CD4-positive, CD25-positive, alpha-beta regulatory T cell (primary cell): ENCODE results near the gene PPARA. TPM values are rescaled to one million over a fixed set of nuclear protein-coding genes. Genes with fewer than 3 reads are reported as not detected.

ENCODE experiments used
- ATAC-seq, 2 donors: fragments of 150-1000 bp; cut with Tn5 transposase; one replicate each; pipeline ENCODE4 v1.10.0; 2021; ENCODE audit warnings: low read depth in 2 of 2, moderate number of reproducible peaks in 2 of 2, moderate library complexity in 1 of 2
- DNase-seq, 3 donors: peaks; one replicate each; pipeline versions ENCODE4 v3.0.0 to v3.0.0-alpha.2; 2012 to 2022; ENCODE audit warnings: mixed read lengths in 1 of 3
- H3K27ac ChIP-seq: one replicate; pipeline ENCODE4 v1.7.0; 2013; ENCODE audit warnings: mild to moderate bottlenecking, low read length; ENCODE audit not compliant: insufficient read depth, poor library complexity, severe bottlenecking
- H3K27me3 ChIP-seq: one replicate; pipeline ENCODE4 v1.7.0; 2013; ENCODE audit warnings: low read length; ENCODE audit not compliant: control insufficient read depth, insufficient read depth
- H3K36me3 ChIP-seq: one replicate; pipeline ENCODE4 v1.7.0; 2013; ENCODE audit warnings: mild to moderate bottlenecking, low read length, moderate library complexity; ENCODE audit not compliant: control insufficient read depth, insufficient read depth
- H3K4me1 ChIP-seq: 2 replicates; pipeline ENCODE4 v1.7.0; 2013; ENCODE audit warnings: mild to moderate bottlenecking, low read length; ENCODE audit not compliant: insufficient read depth, control insufficient read depth, poor library complexity, severe bottlenecking
- H3K4me3 ChIP-seq: one replicate; pipeline ENCODE4 v1.7.0; 2013; ENCODE audit warnings: low read depth, mild to moderate bottlenecking, low read length, moderate library complexity
- H3K9me3 ChIP-seq, 2 experiments: 1 replicate in 1 of 2; 2 replicates in 1 of 2; pipeline ENCODE4 v1.7.0; 2013; ENCODE audit warnings: low read length in 2 of 2, mild to moderate bottlenecking in 1 of 2, moderate library complexity in 1 of 2; ENCODE audit not compliant: control insufficient read depth in 2 of 2
- H3K27ac Mint-ChIP-seq, 3 donors: one replicate each; pipeline ENCODE4 v1.8.0; 2020 to 2022; ENCODE audit warnings: mild to moderate bottlenecking in 3 of 3, mixed read lengths in 3 of 3, moderate library complexity in 2 of 3
- H3K27me3 Mint-ChIP-seq: one replicate; pipeline ENCODE4 v1.8.0; 2022; ENCODE audit warnings: mild to moderate bottlenecking, mixed read lengths
- H3K36me3 Mint-ChIP-seq: one replicate; pipeline ENCODE4 v1.8.0; 2020; ENCODE audit warnings: mixed read lengths
- H3K4me1 Mint-ChIP-seq, 4 donors: one replicate each; pipeline ENCODE4 v1.8.0; 2020 to 2022; ENCODE audit warnings: mixed read lengths in 4 of 4, mild to moderate bottlenecking in 1 of 4
- H3K4me3 Mint-ChIP-seq, 4 donors: one replicate each; pipeline ENCODE4 v1.8.0; 2020 to 2022; ENCODE audit warnings: mild to moderate bottlenecking in 4 of 4, mixed read lengths in 4 of 4, moderate library complexity in 3 of 4
- H3K9me3 Mint-ChIP-seq, 7 donors: one replicate each; pipeline ENCODE4 v1.8.0; 2020 to 2022; ENCODE audit warnings: mixed read lengths in 7 of 7, mild to moderate bottlenecking in 3 of 7, moderate library complexity in 2 of 7
- polyA plus RNA-seq, 4 donors: library from polyadenylated mRNA; unstranded; fragments of 300-500 nt; fragmentation: Illumina TruSeq; gene quantifications; one replicate each; pipeline ENCODE4 v1.2.3, GENCODE V29; 2021
- total RNA-seq: library from RNA; stranded (reverse); gene quantifications from one replicate; pipeline ENCODE4 v1.2.3, GENCODE V29; 2022

The PPARA gene
- total and polyA plus RNA-seq, 5 donors from 2014 or later: 0.67 to 10.3 (median 4.0) TPM

- H3K27ac Mint-ChIP-seq: peak overlapping the region in 1 of 3 donors; percentile 25
- H3K4me1 ChIP-seq: peaks cover 20% of the 10 kb centered on the region
- no peaks in the 10 kb centered on the region for H3K9me3 Mint-ChIP-seq
- H3K36me3 ChIP-seq: no peaks in the 10 kb centered on the region
- DNase-seq: no peak
- H3K27me3 ChIP-seq: no peaks in the 10 kb centered on the region
- H3K36me3 Mint-ChIP-seq: no peaks in the 10 kb centered on the region
- H3K4me3 ChIP-seq: no peak overlapping the region
- H3K4me3 Mint-ChIP-seq: peak overlapping the region in 1 of 4 donors; percentile 87
- peaks cover 0 to 24% (median 9%) of the 10 kb centered on the region in 4 donors for H3K4me1 Mint-ChIP-seq
- H3K27me3 Mint-ChIP-seq: peaks cover 4% of the 10 kb centered on the region
- no peak overlapping the region for H3K27ac ChIP-seq
- no peaks in the 10 kb centered on the region for H3K9me3 ChIP-seq
- ATAC-seq: no peak
Observed at GRCh38 chr22:46147471-46148267, 2.7 kb upstream of the PPARA start.

DNA sequence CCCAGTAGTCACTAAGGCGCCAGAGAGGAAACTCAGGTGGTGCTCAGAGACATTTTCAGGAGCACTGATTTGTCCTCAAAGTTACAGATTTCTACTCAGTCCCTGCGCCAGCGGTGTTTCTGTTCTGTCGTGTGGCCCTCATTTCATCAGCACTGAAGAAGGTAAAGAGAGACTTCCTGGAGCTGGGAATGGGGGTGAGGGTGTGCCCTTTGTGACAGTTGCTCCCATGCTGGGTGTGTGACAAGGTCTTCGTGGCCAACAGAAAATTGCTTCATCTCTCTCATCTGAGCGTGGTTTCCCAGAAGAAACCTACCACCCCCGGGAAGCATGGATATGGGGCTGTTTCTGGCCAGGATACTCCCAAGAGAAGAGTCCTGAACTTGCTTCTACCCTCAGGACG, 2.0 kb upstream of the PPARA start:
- no peaks in the 10 kb centered on the region for H3K9me3 Mint-ChIP-seq
- no peaks in the 10 kb centered on the region for H3K36me3 Mint-ChIP-seq
- no peak for ATAC-seq
- Histone ChIP-seq H3K27ac (no peak overlapping the region), H3K4me3 (no peak overlapping the region), H3K36me3 (no peaks in the 10 kb centered on the region), H3K9me3 (no peaks in the 10 kb centered on the region), H3K4me1 (peaks cover 20% of the 10 kb centered on the region), H3K27me3 (no peaks in the 10 kb centered on the region)
- peak overlapping the region in 1 of 3 donors; percentile 90 for H3K27ac Mint-ChIP-seq
- H3K4me3 Mint-ChIP-seq: peak overlapping the region in 1 of 4 donors; percentile 87
- no peak for DNase-seq
- peaks cover 0 to 25% (median 9%) of the 10 kb centered on the region in 4 donors for H3K4me1 Mint-ChIP-seq
- peaks cover 4% of the 10 kb centered on the region for H3K27me3 Mint-ChIP-seq

- peaks cover 4% of the 10 kb centered on the region for H3K27me3 Mint-ChIP-seq
- peak overlapping the region; percentile 75 to 90 (median 90) for H3K27ac Mint-ChIP-seq
- ATAC-seq: peak; percentile 4 to 15
- H3K9me3 ChIP-seq: no peaks in the 10 kb centered on the region
- DNase-seq: peak in 1 of 3 donors; percentile 41
- peak overlapping the region; percentile 51 for H3K4me3 ChIP-seq
- H3K4me1 Mint-ChIP-seq: peaks cover 0 to 25% (median 9%) of the 10 kb centered on the region in 4 donors
- no peaks in the 10 kb centered on the region for H3K27me3 ChIP-seq
- H3K4me3 Mint-ChIP-seq: peak overlapping the region; percentile 87 to 88 (median 87)
- H3K36me3 ChIP-seq: no peaks in the 10 kb centered on the region
- H3K36me3 Mint-ChIP-seq: no peaks in the 10 kb centered on the region
- H3K27ac ChIP-seq: peak overlapping the region; percentile 67
- H3K4me1 ChIP-seq: peaks cover 20% of the 10 kb centered on the region
- no peaks in the 10 kb centered on the region for H3K9me3 Mint-ChIP-seq
Observed at GRCh38 chr22:46148816-46149511, 1.4 kb upstream of the PPARA start.

DNA sequence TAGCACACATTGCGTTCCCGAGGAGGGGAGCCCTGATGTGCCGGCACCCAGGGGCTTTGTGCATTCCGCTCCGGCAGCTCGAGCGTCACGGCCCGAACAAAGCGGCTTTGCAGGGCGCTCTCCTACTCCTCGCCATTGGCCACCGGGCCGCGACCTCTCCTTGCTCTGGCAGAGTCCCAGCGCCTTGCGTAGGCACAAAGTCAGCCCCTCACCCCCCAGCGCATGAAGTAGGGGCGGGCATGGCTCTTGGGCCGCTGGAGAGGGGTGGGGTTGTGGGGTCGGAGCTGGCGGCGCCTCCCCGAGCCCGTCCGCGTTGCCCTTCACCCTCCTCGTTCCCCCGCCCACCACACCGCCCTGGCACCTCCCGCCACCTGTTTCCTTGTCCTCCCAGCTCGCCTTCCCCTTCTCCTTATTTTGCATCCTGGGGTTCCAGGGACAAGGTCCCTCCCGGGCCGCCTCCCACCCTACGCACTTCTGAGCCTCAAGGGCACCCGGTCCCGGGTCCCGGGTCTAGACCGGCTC, 753 bp upstream of the PPARA start:
- peak; percentile 36 to 53 (median 45) for DNase-seq
- Histone ChIP-seq H3K36me3 (no peaks in the 10 kb centered on the region), H3K27ac (peak overlapping the region; percentile 67), H3K4me1 (peaks cover 20% of the 10 kb centered on the region), H3K27me3 (no peaks in the 10 kb centered on the region), H3K9me3 (no peaks in the 10 kb centered on the region), H3K4me3 (peak overlapping the region; percentile 51)
- ATAC-seq: peak; percentile 7 to 10
- Mint-ChIP-seq H3K27ac (peak overlapping the region; percentile 75 to 90 (median 90)), H3K36me3 (no peaks in the 10 kb centered on the region), H3K4me1 (peaks cover 0 to 25% (median 9%) of the 10 kb centered on the region in 4 donors), H3K9me3 (no peaks in the 10 kb centered on the region), H3K27me3 (peaks cover 4% of the 10 kb centered on the region), H3K4me3 (peak overlapping the region; percentile 87 to 88 (median 87))

GRCh38 chr22:46150655-46151477, 540 bp downstream of the PPARA start:
- Histone ChIP-seq H3K36me3 (no peaks in the 10 kb centered on the region), H3K27me3 (no peaks in the 10 kb centered on the region), H3K4me3 (peak overlapping the region; percentile 49), H3K4me1 (peaks cover 20% of the 10 kb centered on the region), H3K9me3 (no peaks in the 10 kb centered on the region), H3K27ac (peak overlapping the region; percentile 65)
- Mint-ChIP-seq H3K4me1 (peaks cover 0 to 28% (median 12%) of the 10 kb centered on the region in 4 donors), H3K9me3 (peaks cover 0 to 2% (median 0%) of the 10 kb centered on the region in 7 donors), H3K4me3 (peak overlapping the region; percentile 82 to 89 (median 85)), H3K27me3 (no peaks in the 10 kb centered on the region), H3K27ac (peak overlapping the region in 1 of 3 donors; percentile 42), H3K36me3 (no peaks in the 10 kb centered on the region)
- ATAC-seq (peak; percentile 6 to 9), DNase-seq (peak; percentile 41 to 53 (median 52))

DNA sequence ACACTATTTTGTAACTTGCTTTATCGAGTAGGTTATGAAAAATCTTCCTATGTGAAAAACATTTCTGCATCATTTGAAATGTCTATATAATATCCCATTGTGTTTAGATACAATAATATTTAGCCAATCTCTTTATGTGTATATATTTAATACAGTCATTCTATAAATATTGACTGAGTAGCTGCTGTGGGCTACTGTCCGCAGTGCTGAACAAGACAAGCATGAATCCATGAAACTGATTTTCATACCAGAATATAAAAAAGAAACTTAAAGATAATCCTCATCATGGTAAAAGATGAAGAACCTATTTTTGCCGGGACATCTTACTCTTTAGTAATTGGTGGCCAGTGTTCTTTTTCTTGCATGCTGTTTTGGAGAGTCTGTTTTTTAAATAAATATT, 3.6 kb downstream of the PPARA start:
- peaks cover 0 to 2% (median 0%) of the 10 kb centered on the region in 7 donors for H3K9me3 Mint-ChIP-seq
- H3K4me1 ChIP-seq: peaks cover 20% of the 10 kb centered on the region
- no peaks in the 10 kb centered on the region for H3K9me3 ChIP-seq
- H3K27ac ChIP-seq: no peak overlapping the region
- peak overlapping the region in 1 of 4 donors; percentile 56 for H3K4me3 Mint-ChIP-seq
- peaks cover 3% of the 10 kb centered on the region for H3K36me3 ChIP-seq
- peaks cover 9% of the 10 kb centered on the region for H3K36me3 Mint-ChIP-seq
- no peak overlapping the region for H3K4me3 ChIP-seq
- no peaks in the 10 kb centered on the region for H3K27me3 Mint-ChIP-seq
- DNase-seq (no peak), ATAC-seq (no peak)
- no peaks in the 10 kb centered on the region for H3K27me3 ChIP-seq
- peaks cover 0 to 20% (median 11%) of the 10 kb centered on the region in 4 donors for H3K4me1 Mint-ChIP-seq
- H3K27ac Mint-ChIP-seq: no peak overlapping the region

- Mint-ChIP-seq H3K27ac (no peak overlapping the region), H3K36me3 (peaks cover 18% of the 10 kb centered on the region), H3K9me3 (peaks cover 0 to 2% (median 0%) of the 10 kb centered on the region in 7 donors), H3K4me1 (peaks cover 0 to 15% (median 8%) of the 10 kb centered on the region in 4 donors), H3K27me3 (no peaks in the 10 kb centered on the region), H3K4me3 (peak overlapping the region in 1 of 4 donors; percentile 53)
- Histone ChIP-seq H3K27me3 (no peaks in the 10 kb centered on the region), H3K4me1 (peaks cover 14% of the 10 kb centered on the region), H3K36me3 (peaks cover 3% of the 10 kb centered on the region), H3K4me3 (no peak overlapping the region), H3K9me3 (no peaks in the 10 kb centered on the region), H3K27ac (no peak overlapping the region)
- no peak for ATAC-seq
- no peak for DNase-seq
Observed at GRCh38 chr22:46156031-46156430, 5.7 kb downstream of the PPARA start.
